ENCODE results near the gene ARRB2. TPM values are rescaled to one million over a fixed set of nuclear protein-coding genes. Genes with fewer than 3 reads are reported as not detected.
"Not testable (repeated sequence)": the region's sequence is repeated elsewhere in the genome, so short reads cannot be mapped to it uniquely, and the experiment has no call there.

Gene ARRB2
- polyA plus RNA-seq, 1 donor (not counting 4 experiments of a cell fraction or from before 2014, with no cell fraction given) = 11.5 TPM

GRCh38 chr17:4693416-4693815, 17.0 kb upstream of the ARRB2 start:
- dilution Hi-C loops (cut with MboI; ENCODE audit: extremely low pct_ligation_motif_present, low sequenced_read_pairs) = no loop called here
- peaks cover 59% of the 10 kb centered on the region for H3K79me2 ChIP-seq (ENCODE audit: control insufficient read depth, insufficient read depth, low read length)
- H3K36me3 ChIP-seq (ENCODE audit: control insufficient read depth in 2 of 2, extremely low read depth in 1 of 2, insufficient read depth in 2 of 2, low read length in 2 of 2) = peaks cover 12 to 31% of the 10 kb centered on the region in 2 experiments
- H3K9ac ChIP-seq (ENCODE audit: control insufficient read depth, extremely low read depth, insufficient read depth, low read length) = no peak overlapping the region
- H4K20me1 ChIP-seq (ENCODE audit: control insufficient read depth, extremely low read depth, insufficient read depth, low read length) = peaks cover 3% of the 10 kb centered on the region
- no peaks in the 10 kb centered on the region for H3K4me1 ChIP-seq (ENCODE audit: control insufficient read depth, extremely low read depth, insufficient read depth, low read length)
- H2AFZ ChIP-seq (ENCODE audit: control insufficient read depth, low read length) = no peak overlapping the region
- no peaks in the 10 kb centered on the region for H3K9me1 ChIP-seq (ENCODE audit: control insufficient read depth, extremely low read depth, insufficient read depth, low read length)
- no peaks in the 10 kb centered on the region for H3K27me3 ChIP-seq (ENCODE audit: control insufficient read depth, extremely low read depth, insufficient read depth, low read length)
- no peak overlapping the region for H3K27ac ChIP-seq (ENCODE audit: control insufficient read depth, insufficient read depth, low read length)
- DNase-seq (ENCODE audit: low read depth, low spot score) (no peak), FAIRE-seq (no peak)
- no peaks in the 10 kb centered on the region for H3K9me3 ChIP-seq (ENCODE audit: control insufficient read depth, low read depth, low read length)
- no peak for TF ChIP-seq CTCF (optimal IDR thresholded peaks at IDR 0.05 in 1 of 3, IDR thresholded peaks at IDR 0.05 in 1 of 3, conservative IDR thresholded peaks at IDR 0.05 in 1 of 3; ENCODE audit: extremely low read depth in 1 of 3, insufficient read depth in 2 of 3, low read length in 3 of 3)
- TF ChIP-seq EZH2 (IDR thresholded peaks at IDR 0.05; ENCODE audit: low read length) = no peak
- no peak overlapping the region for H3K4me3 ChIP-seq (ENCODE audit: control insufficient read depth in 2 of 3, extremely low read depth in 1 of 3, insufficient read depth in 2 of 3, low read depth in 1 of 3, low read length in 3 of 3)
- H3K4me2 ChIP-seq (ENCODE audit: control insufficient read depth, extremely low read depth, insufficient read depth, low read depth, low read length) = no peak overlapping the region

DNA sequence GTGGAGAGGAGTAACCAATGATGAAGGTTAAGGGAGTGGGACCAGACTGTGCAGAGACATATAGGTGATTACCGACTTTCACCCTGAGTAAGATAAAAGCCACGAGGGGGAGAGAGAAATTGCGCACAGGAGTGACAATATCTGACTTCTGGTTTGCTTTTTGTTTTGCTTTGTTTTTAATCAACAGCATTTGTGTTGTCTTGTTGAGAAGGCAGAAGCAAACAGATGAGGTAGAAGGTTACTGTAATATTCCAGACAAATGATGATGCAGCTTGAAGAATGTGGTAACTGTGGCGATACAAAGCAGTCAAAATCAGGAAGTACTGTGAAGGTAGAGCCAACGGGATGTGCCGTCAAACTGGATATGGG, 14.0 kb upstream of the ARRB2 start:
- Histone ChIP-seq H3K9me1 (ENCODE audit: control insufficient read depth, extremely low read depth, insufficient read depth, low read length) (no peaks in the 10 kb centered on the region), H3K9ac (ENCODE audit: control insufficient read depth, extremely low read depth, insufficient read depth, low read length) (no peak overlapping the region), H3K4me3 (ENCODE audit: control insufficient read depth in 2 of 3, extremely low read depth in 1 of 3, insufficient read depth in 2 of 3, low read depth in 1 of 3, low read length in 3 of 3) (no peak overlapping the region), H4K20me1 (ENCODE audit: control insufficient read depth, extremely low read depth, insufficient read depth, low read length) (peaks cover 3% of the 10 kb centered on the region), H3K4me1 (ENCODE audit: control insufficient read depth, extremely low read depth, insufficient read depth, low read length) (no peaks in the 10 kb centered on the region), H3K79me2 (ENCODE audit: control insufficient read depth, insufficient read depth, low read length) (peaks cover 72% of the 10 kb centered on the region), H3K27me3 (ENCODE audit: control insufficient read depth, extremely low read depth, insufficient read depth, low read length) (no peaks in the 10 kb centered on the region), H2AFZ (ENCODE audit: control insufficient read depth, low read length) (no peak overlapping the region), H3K4me2 (ENCODE audit: control insufficient read depth, extremely low read depth, insufficient read depth, low read depth, low read length) (no peak overlapping the region), H3K27ac (ENCODE audit: control insufficient read depth, insufficient read depth, low read length) (no peak overlapping the region), H3K36me3 (ENCODE audit: control insufficient read depth in 2 of 2, extremely low read depth in 1 of 2, insufficient read depth in 2 of 2, low read length in 2 of 2) (peaks cover 5 to 26% of the 10 kb centered on the region in 2 experiments), H3K9me3 (ENCODE audit: control insufficient read depth, low read depth, low read length) (no peaks in the 10 kb centered on the region)
- DNase-seq (ENCODE audit: low read depth, low spot score) (no peak), FAIRE-seq (no peak)
- TF ChIP-seq CTCF (optimal IDR thresholded peaks at IDR 0.05 in 1 of 3, IDR thresholded peaks at IDR 0.05 in 1 of 3, conservative IDR thresholded peaks at IDR 0.05 in 1 of 3; ENCODE audit: extremely low read depth in 1 of 3, insufficient read depth in 2 of 3, low read length in 3 of 3) = no peak
- no peak for TF ChIP-seq EZH2 (IDR thresholded peaks at IDR 0.05; ENCODE audit: low read length)
- dilution Hi-C loops (cut with MboI; ENCODE audit: extremely low pct_ligation_motif_present, low sequenced_read_pairs) = no loop called here

DNA sequence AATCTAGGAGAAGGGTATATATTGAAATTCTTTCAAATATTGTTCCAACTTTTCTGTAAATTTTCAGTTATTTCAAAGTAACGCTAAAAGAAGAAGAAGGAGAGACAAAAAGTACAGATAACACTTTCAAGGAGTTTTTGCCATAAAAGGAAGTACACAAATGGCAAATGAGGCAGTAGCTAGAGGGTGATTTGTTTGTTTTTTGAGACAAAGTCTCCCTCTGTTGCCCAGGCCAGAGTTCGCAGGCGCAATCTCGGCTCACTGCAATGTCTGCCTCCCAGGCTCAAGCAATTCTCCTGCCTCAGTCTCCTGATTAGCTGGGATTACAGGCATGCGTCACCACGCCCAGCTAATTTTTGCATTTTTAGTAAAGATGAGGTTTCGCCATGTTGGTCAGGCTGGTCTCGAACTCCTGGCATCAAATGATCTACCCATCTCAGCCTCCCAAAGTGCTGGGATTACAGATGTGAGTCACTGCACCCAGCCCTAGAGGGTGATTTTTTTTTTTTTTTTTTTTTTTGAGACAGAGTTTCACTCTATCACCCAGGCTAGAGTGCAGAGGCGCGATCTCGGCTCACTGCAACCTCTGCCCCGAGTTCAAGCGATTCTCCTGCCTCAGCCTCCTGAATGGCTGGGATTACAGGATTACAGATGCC, 10.9 kb upstream of the ARRB2 start:
- dilution Hi-C loops (cut with MboI; ENCODE audit: extremely low pct_ligation_motif_present, low sequenced_read_pairs); H3K4me1 ChIP-seq (ENCODE audit: control insufficient read depth, extremely low read depth, insufficient read depth, low read length); H3K4me3 ChIP-seq (ENCODE audit: control insufficient read depth in 2 of 3, extremely low read depth in 1 of 3, insufficient read depth in 2 of 3, low read depth in 1 of 3, low read length in 3 of 3); H3K9me3 ChIP-seq (ENCODE audit: control insufficient read depth, low read depth, low read length); H2AFZ ChIP-seq (ENCODE audit: control insufficient read depth, low read length); H3K9ac ChIP-seq (ENCODE audit: control insufficient read depth, extremely low read depth, insufficient read depth, low read length); H3K9me1 ChIP-seq (ENCODE audit: control insufficient read depth, extremely low read depth, insufficient read depth, low read length); H3K27ac ChIP-seq (ENCODE audit: control insufficient read depth, insufficient read depth, low read length); H3K27me3 ChIP-seq (ENCODE audit: control insufficient read depth, extremely low read depth, insufficient read depth, low read length); DNase-seq (ENCODE audit: low read depth, low spot score); H3K4me2 ChIP-seq (ENCODE audit: control insufficient read depth, extremely low read depth, insufficient read depth, low read depth, low read length); H4K20me1 ChIP-seq (ENCODE audit: control insufficient read depth, extremely low read depth, insufficient read depth, low read length); FAIRE-seq: not testable (repeated sequence)
- peaks cover 70% of the 10 kb centered on the region for H3K79me2 ChIP-seq (ENCODE audit: control insufficient read depth, insufficient read depth, low read length)
- H3K36me3 ChIP-seq (ENCODE audit: control insufficient read depth in 2 of 2, extremely low read depth in 1 of 2, insufficient read depth in 2 of 2, low read length in 2 of 2) = peaks cover 4 to 16% of the 10 kb centered on the region in 2 experiments
